HG02970 (cell line): ENCODE results near the gene KRTAP19-8.

ENCODE experiments used
- ATAC-seq: cut with Tn5 transposase; IDR thresholded peaks from one replicate; pipeline ENCODE4 v1.9.1; 2021; ENCODE audit warnings: mild to moderate bottlenecking, moderate library complexity, moderate number of reproducible peaks; ENCODE audit not compliant: unreplicated experiment, low FRiP score

Gene KRTAP19-8

GRCh38 chr21:31012133-31013089, 25.9 kb downstream of the KRTAP19-8 start:
- no peak for ATAC-seq

- no peak for ATAC-seq
Observed at GRCh38 chr21:31011412-31011811, 26.9 kb downstream of the KRTAP19-8 start.

GRCh38 chr21:31008355-31008754, 29.9 kb downstream of the KRTAP19-8 start:
- no peak for ATAC-seq

- no peak for ATAC-seq
Observed at GRCh38 chr21:31005019-31005418, 33.3 kb downstream of the KRTAP19-8 start.

- ATAC-seq = no peak
Observed at GRCh38 chr21:31003471-31003870, 34.8 kb downstream of the KRTAP19-8 start.

- no peak for ATAC-seq
Observed at GRCh38 chr21:30997541-30997940, 40.7 kb downstream of the KRTAP19-8 start.

GRCh38 chr21:30996728-30997127, 41.5 kb downstream of the KRTAP19-8 start:
- no peak for ATAC-seq

GRCh38 chr21:30994932-30995331, 43.3 kb downstream of the KRTAP19-8 start:
- no peak for ATAC-seq

GRCh38 chr21:30990514-30991262, 47.6 kb downstream of the KRTAP19-8 start:
- no peak for ATAC-seq

- no peak for ATAC-seq
Observed at GRCh38 chr21:30988706-30989105, 49.6 kb downstream of the KRTAP19-8 start.
